Bronchial epithelial cell (primary cell): ENCODE data around the gene RAB3IL1. TPM values are rescaled to one million over a fixed set of nuclear protein-coding genes. Genes with fewer than 3 reads are reported as not detected.

ENCODE experiments used
- DNase-seq: peaks from one replicate; pipeline ENCODE4 v3.0.0-alpha.2; 2010; ENCODE audit warnings: low read depth
- FAIRE-seq: peaks from 2 replicates; lab custom pipeline; 2011; peaks lifted over from hg19 to GRCh38; lab: Jason Lieb, UNC
- H3K27me3 ChIP-seq: 2 replicates; pipeline ENCODE4 v1.5.1; 2011; ENCODE audit warnings: low read length; ENCODE audit not compliant: control insufficient read depth, insufficient read depth
- H3K36me3 ChIP-seq: 2 replicates; pipeline ENCODE4 v1.5.1; 2011; ENCODE audit warnings: low read length; ENCODE audit not compliant: control insufficient read depth, insufficient read depth
- H3K4me3 ChIP-seq: 2 replicates; pipeline ENCODE4 v1.5.1; 2011; ENCODE audit warnings: mild to moderate bottlenecking, low read depth, low read length, control low read depth
- CTCF ChIP-seq: IDR thresholded peaks from 2 replicates; pipeline ENCODE4 v1.5.1; 2011; ENCODE audit warnings: mild to moderate bottlenecking, moderate library complexity, low read length, control low read depth, inconsistent platforms; ENCODE audit not compliant: insufficient read depth, severe bottlenecking
- total RNA-seq: library from RNA; depleted of rRNA; stranded (reverse); fragments of >200 nt; gene quantifications from 2 replicates; pipeline ENCODE4 v1.2.1, GENCODE V29; 2014

Gene RAB3IL1
- total RNA-seq, 1 donor from 2014 or later: 1.1 TPM

GRCh38 chr11:61864814-61865775, 52.3 kb downstream of the RAB3IL1 start:
- Histone ChIP-seq H3K36me3 (peaks cover 20% of the 10 kb centered on the region), H3K27me3 (no peaks in the 10 kb centered on the region), H3K4me3 (no peak overlapping the region)
- no peak for FAIRE-seq
- no peak for TF ChIP-seq CTCF
- DNase-seq: no peak

- Histone ChIP-seq H3K4me3 (no peak overlapping the region), H3K27me3 (no peaks in the 10 kb centered on the region), H3K36me3 (peaks cover 21% of the 10 kb centered on the region)
- no peak for DNase-seq
- FAIRE-seq: no peak
- TF ChIP-seq CTCF: no peak
Observed at GRCh38 chr11:61863548-61864081, 53.8 kb downstream of the RAB3IL1 start.

- no peak for FAIRE-seq
- peaks cover 21% of the 10 kb centered on the region for H3K36me3 ChIP-seq
Observed at GRCh38 chr11:61862714-61863547, 54.4 kb downstream of the RAB3IL1 start.

GRCh38 chr11:61861634-61862033, 55.7 kb downstream of the RAB3IL1 start:
- FAIRE-seq: no peak
- no peak for TF ChIP-seq CTCF
- no peaks in the 10 kb centered on the region for H3K27me3 ChIP-seq
- DNase-seq: no peak
- peaks cover 28% of the 10 kb centered on the region for H3K36me3 ChIP-seq
- no peak overlapping the region for H3K4me3 ChIP-seq

More at GRCh38 chr11:61862714-61863547, 54.4 kb downstream of the RAB3IL1 start:
- no peak for TF ChIP-seq CTCF
- Histone ChIP-seq H3K4me3 (no peak overlapping the region), H3K27me3 (no peaks in the 10 kb centered on the region)
- no peak for DNase-seq

- FAIRE-seq (no peak), DNase-seq (peak; percentile 55)
- H3K27me3 ChIP-seq: no peaks in the 10 kb centered on the region
- H3K4me3 ChIP-seq: no peak overlapping the region
- H3K36me3 ChIP-seq: peaks cover 27% of the 10 kb centered on the region
- no peak for TF ChIP-seq CTCF
Observed at GRCh38 chr11:61860054-61860903, 57.1 kb downstream of the RAB3IL1 start.
